Activated CD4-positive, alpha-beta T cell treated with anti-CD3 and anti-CD28 coated beads, Interleukin-2, Interleukin-6, amounts not matched to agents 100 ng/mL and 50 ng/mL, durations not matched to agents 16 hours and 8 hours (primary cell): ENCODE measurements around the gene OR4F16.
"Not testable (repeated sequence)": the region's sequence is repeated elsewhere in the genome, so short reads cannot be mapped to it uniquely, and the experiment has no call there.

ENCODE experiments used
- DNase-seq: peaks from one replicate; pipeline ENCODE4 v3.0.0-alpha.2; 2020

The OR4F16 gene, protein sequence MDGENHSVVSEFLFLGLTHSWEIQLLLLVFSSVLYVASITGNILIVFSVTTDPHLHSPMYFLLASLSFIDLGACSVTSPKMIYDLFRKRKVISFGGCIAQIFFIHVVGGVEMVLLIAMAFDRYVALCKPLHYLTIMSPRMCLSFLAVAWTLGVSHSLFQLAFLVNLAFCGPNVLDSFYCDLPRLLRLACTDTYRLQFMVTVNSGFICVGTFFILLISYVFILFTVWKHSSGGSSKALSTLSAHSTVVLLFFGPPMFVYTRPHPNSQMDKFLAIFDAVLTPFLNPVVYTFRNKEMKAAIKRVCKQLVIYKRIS

GRCh38 chr1:686554-686953 is at the start of gene OR4F16:
OR4F16 (minus strand) TSS chr1:686654; CDS start chr1:686654, 0 bp downstream.
- not testable (repeated sequence) for DNase-seq

DNA sequence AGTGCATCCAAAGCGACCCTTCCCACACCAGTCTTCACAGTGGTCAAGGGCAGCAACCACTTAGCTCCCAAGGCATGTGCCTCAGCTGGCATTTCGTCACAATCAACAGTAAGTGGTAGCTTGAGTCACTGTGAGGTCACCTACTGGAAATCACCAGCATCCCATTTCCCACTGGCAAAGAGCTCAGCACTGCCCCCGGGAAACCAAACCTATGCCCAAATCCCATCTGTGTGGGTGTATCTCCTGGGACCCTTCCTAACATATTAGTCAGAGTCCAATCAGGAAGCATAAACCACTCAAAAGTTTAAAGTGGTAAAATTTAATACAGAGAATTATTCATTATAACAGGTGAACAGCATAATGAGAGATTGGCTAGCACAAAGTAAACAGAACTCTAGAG is 47.2 kb upstream of the OR4F16 start:
- DNase-seq: not testable (repeated sequence)

- not testable (repeated sequence) for DNase-seq
Measured at GRCh38 chr1:727040-727439, 40.6 kb upstream of the OR4F16 start.
